GM18498 (cell line): ENCODE results near the gene AKR1C3.
"Not testable (repeated sequence)": the region's sequence is repeated elsewhere in the genome, so short reads cannot be mapped to it uniquely, and the experiment has no call there.

ENCODE experiments used
- ATAC-seq: cut with Tn5 transposase; IDR thresholded peaks from one replicate; pipeline ENCODE4 v1.9.1; 2021; ENCODE audit warnings: mild to moderate bottlenecking, moderate library complexity; ENCODE audit not compliant: unreplicated experiment

AKR1C3 gene

GRCh38 chr10:5088703-5089261, 5.4 kb upstream of the AKR1C3 start:
- ATAC-seq = no peak

DNA sequence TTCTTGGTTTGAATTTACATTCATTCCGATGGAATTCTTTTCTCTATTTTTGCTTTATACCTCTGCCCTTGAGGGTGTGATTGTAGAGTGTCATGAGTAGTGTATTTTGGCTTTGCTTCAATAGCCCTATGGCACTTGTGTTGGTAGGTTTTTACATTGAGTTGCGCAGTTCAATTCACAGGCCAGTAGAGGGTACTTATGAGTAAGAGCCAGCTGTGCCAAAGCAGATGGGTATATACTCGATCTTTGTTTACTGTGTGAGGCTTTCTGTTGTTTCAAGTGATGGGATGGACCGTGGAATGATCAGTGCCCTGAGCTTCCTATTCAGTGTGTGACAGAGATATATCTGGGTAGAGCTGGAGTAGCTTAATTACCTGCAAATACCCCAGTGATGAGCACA, 4.3 kb upstream of the AKR1C3 start:
- no peak for ATAC-seq

DNA sequence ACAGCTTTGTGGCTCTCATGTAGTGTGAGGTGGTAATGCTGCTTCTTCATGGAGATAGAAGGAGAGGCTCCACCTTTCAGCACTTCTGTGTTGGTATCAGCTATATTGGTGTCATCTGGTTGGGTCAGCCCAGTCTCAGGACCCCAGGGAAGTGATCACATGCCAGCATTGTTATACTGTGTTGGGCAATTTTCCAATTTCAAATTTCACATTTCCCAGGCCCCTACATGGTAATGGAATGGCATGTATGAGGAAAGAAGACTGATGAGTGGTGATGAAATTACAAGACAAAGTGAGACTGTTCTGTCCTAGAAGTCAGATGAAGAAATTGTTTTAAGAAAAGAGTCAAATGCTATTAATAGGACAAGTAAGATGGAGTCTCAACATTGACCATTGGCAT, 3.7 kb upstream of the AKR1C3 start:
- no peak for ATAC-seq

GRCh38 chr10:5091196-5091595, 3.0 kb upstream of the AKR1C3 start:
- ATAC-seq = no peak

DNA sequence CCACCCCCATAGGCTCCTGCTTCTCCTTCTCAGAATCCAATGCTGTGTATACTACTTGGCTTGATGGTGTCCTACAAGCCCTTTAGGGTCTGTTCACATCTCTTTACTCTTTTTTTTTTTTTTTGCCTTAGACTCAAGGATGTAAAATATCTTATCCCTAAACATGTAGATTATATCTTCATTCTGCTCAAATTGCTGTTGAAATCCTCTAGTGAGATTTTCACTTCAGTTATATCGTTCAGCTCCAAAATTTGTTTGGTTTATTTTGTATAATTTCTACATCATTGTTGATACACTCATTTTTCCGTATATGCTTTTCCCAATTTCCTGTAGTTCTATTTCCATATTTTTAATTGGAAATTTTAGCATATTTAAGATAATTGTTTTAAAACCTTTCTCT, 1.8 kb upstream of the AKR1C3 start:
- ATAC-seq = no peak

- no peak for ATAC-seq
Observed at GRCh38 chr10:5092848-5093790, 1.1 kb upstream of the AKR1C3 start.

DNA sequence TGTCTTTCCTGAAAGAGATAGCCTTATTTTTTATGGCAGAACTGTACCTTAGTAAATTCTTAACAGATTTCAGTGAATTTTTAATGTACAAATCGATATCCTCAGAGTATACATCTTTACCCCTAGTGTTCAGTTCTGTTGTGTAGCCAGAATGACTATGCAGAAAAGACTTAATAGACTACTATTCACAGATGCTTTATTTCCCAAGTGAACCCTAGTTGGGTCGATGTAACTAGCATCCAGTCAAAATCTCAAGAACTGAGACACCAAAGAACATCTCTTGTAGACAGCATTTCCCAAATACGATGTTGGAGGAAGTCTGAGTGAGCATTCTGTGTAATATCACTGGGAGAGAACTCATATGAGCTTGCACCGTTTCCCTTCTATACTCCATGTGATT, 1.5 kb downstream of the AKR1C3 start:
- ATAC-seq = no peak

DNA sequence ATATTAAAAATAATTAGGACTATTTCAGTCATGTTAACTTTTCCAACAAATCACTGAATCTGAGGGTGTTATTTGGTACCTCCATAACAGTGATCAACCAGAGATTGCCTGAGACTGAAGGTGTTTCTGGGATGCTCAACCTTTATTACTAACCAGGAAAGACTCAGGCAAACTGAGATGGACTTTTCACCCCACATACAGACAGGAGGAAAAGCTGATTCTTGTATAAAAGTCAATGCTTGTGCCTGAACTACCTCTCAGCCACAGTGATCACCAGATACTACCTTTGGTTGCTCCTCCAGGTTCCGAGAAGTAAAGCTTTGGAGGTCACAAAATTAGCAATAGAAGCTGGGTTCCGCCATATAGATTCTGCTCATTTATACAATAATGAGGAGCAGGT, 1.9 kb downstream of the AKR1C3 start:
- no peak for ATAC-seq

DNA sequence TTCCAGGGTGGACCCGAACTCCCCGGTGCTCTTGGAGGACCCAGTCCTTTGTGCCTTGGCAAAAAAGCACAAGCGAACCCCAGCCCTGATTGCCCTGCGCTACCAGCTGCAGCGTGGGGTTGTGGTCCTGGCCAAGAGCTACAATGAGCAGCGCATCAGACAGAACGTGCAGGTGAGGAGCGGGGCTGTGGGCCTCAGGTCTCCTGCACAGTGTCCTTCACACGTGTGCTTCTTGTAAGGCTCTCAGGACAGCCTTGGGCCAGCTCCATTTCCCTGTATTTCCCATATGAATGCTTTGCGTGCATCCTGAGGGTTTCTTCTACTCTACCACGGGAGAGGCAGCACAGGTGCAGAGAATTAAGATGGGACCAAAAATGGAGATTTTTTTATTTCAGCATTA, 8.3 kb downstream of the AKR1C3 start:
- ATAC-seq = not testable (repeated sequence)

GRCh38 chr10:5103481-5103880, 9.3 kb downstream of the AKR1C3 start:
- ATAC-seq = no peak

DNA sequence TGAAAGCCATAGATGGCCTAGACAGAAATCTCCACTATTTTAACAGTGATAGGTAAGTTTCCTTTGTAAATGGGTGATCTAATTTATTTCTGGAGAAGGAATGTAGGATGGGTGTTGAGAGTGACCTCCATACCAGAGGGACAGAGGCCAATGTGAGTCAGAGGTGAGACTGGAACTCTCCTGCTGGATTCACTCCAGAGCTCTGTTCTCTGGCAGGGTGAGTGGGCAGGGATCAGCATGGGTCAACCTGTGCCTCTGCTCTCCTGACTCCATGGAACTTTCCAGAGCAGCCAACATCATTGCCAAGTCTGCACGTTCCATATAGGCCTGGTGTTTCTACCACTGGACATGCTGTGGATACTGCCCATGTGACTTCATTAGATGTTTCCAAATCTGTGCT, 11.4 kb downstream of the AKR1C3 start:
- no peak for ATAC-seq

DNA sequence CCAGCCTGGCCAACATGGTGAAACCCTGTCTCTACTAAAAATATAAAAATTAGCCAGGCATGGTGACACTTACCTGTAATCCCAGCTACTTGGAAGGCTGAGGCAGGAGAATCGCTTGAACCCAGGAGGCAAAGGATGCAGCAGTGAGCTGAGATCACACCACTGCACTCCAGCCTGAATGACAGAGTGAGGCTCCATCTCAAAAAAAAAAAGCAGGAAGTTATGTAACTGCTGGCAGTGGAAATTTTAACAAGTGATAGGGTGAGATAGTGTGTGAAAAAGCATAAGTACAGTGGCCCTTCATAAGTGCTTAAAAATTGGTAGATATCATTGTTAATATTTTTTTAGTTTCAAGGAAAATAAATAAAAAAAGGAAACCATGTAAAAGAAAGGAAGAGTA, 12.3 kb downstream of the AKR1C3 start:
- no peak for ATAC-seq

- no peak for ATAC-seq
Observed at GRCh38 chr10:5107860-5108526, 13.8 kb downstream of the AKR1C3 start.

DNA sequence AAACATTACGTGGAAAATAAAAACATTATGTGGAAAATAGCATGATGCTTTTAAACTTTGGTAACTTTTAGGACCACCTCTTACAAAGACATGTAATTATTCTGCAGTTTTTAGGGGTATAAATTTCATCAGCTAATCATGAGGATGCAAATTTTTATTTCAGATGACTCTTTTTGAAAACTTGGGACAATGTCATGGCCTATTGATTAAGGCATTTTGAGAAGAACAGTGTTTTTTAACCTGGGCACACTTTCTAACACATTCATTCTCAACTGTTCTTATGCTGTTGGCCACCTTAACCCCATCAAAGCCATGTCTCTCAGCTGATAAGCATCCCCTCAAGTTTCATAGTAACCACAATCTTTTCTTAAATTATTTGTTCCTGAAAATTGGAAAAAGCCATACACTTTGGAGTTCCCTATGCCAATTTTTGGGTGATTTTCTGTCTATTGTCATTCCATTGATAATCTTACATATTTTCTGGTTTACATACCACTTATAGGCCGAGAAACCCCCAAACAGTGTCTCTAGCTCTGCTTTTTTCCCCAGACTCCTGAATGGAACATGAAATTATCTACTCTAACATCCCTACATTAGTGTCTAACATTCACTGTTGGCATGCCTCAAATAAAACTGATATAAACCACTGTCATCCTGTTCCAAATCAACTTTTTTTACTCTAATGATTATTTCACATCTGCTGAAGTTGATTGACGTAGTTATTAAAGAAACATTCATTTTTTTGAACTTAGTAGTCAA, 14.6 kb downstream of the AKR1C3 start:
- ATAC-seq = no peak

DNA sequence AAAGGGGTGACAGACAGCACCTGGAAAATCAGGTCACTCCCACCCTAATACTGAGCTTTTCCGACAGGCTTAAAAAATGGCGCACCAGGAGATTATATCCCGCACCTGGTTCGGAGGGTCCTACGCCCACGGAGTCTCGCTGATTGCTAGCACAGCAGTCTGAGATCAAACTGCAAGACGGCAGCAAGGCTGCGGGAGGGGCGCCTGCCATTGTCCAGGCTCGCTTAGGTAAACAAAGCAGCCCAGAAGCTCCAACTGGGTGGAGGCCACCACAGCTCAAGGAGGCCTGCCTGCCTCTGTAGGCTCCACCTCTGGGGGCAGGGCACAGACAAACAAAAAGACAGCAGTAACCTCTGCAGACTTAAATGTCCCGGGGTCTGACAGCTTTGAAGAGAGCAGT, 15.6 kb downstream of the AKR1C3 start:
- ATAC-seq = not testable (repeated sequence)

GRCh38 chr10:5116621-5117020, 22.4 kb downstream of the AKR1C3 start:
- no peak for ATAC-seq

DNA sequence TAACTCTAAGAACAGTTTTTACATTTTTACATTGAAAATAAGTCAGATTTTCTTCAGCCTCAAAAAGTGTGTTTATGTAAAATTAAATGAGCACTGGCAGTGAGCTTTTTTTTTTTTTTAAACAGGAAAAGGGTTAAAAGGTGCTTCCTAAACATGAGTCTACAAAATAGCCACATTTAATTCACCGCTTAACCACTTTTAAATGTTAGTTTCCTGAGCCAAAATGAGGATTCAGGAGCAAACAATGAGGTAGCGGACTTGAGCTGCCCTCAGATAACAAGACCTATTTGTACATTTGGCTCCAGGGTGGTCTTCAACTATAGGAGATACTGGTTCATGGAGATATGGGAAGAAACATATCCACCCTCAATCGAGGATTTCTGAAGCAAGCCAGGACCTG, 22.8 kb downstream of the AKR1C3 start:
- ATAC-seq = no peak

GRCh38 chr10:5119997-5120396, 25.8 kb downstream of the AKR1C3 start:
- not testable (repeated sequence) for ATAC-seq

GRCh38 chr10:5123886-5124285, 29.7 kb downstream of the AKR1C3 start:
- no peak for ATAC-seq

- no peak for ATAC-seq
Observed at GRCh38 chr10:5125315-5126044, 31.3 kb downstream of the AKR1C3 start.

DNA sequence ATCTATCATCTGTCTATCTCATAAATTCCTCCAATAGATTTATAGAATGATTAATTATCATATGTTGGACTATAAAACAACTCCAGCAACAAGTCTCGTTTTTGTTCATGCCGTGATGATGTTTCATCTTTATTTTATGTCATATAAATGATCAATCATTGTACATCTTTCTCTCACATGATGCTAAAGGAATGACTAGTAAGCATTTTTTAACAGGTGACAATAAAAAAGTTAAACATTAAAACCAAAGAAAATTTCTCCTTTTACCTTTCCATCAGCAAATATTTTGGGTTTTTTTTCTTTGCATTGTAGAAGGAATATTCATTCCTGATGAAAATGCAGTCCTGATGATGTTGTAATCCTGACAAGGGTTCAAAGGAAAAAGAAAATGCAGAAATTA, 41.4 kb downstream of the AKR1C3 start:
- no peak for ATAC-seq
